ENCODE data around the gene GJC2.

GRCh38 chr1:228139931-228140723 is 9.6 kb upstream of the GJC2 start, which contains the start of gene GUK1:
- TF ChIP-seq, protein P1, sequence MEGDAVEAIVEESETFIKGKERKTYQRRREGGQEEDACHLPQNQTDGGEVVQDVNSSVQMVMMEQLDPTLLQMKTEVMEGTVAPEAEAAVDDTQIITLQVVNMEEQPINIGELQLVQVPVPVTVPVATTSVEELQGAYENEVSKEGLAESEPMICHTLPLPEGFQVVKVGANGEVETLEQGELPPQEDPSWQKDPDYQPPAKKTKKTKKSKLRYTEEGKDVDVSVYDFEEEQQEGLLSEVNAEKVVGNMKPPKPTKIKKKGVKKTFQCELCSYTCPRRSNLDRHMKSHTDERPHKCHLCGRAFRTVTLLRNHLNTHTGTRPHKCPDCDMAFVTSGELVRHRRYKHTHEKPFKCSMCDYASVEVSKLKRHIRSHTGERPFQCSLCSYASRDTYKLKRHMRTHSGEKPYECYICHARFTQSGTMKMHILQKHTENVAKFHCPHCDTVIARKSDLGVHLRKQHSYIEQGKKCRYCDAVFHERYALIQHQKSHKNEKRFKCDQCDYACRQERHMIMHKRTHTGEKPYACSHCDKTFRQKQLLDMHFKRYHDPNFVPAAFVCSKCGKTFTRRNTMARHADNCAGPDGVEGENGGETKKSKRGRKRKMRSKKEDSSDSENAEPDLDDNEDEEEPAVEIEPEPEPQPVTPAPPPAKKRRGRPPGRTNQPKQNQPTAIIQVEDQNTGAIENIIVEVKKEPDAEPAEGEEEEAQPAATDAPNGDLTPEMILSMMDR (IDR thresholded peaks at IDR 0.05) = peak in 9 of 12 donors; percentile 15 to 53 (median 35)
- TF ChIP-seq POLR2A (IDR thresholded peaks at IDR 0.05) = peak; percentile 76 to 98
